ENCODE measurements around the gene SYK.

- TF ChIP-seq TAF1 (IDR thresholded peaks at IDR 0.05; ENCODE audit: borderline replicate concordance, insufficient read depth, low read length) (no peak), REST (IDR thresholded peaks at IDR 0.05; ENCODE audit: insufficient read depth in 1 of 2, low read depth in 2 of 2, low read length in 2 of 2) (no peak), POLR2AphosphoS5 (IDR thresholded peaks at IDR 0.05; ENCODE audit: low read depth, low read length) (no peak), SIN3A (IDR thresholded peaks at IDR 0.05; ENCODE audit: borderline replicate concordance, insufficient read depth, low read length) (no peak), FOXP2 (optimal IDR thresholded peaks at IDR 0.05; ENCODE audit: borderline replicate concordance, extremely low read depth, extremely low read length, insufficient read depth) (no peak)
Observed at GRCh38 chr9:90795871-90796317, 5.7 kb upstream of the SYK start.

Data from PFSK-1 (cell line).